Panc1 (cell line): ENCODE measurements around the gene LRMDA.

Experiments
- CTCF ChIP-seq: fragments of 450-650 bp; IDR thresholded peaks from 2 replicates; pipeline ENCODE4 v1.5.1; 2017; ENCODE audit warnings: mild to moderate bottlenecking
- POLR2AphosphoS5 ChIP-seq: IDR thresholded peaks from 2 replicates; pipeline ENCODE4 v1.6.1; 2012; ENCODE audit warnings: mild to moderate bottlenecking, low read depth, low read length, moderate library complexity
- REST ChIP-seq, 2 experiments: IDR thresholded peaks; 2 replicates each; pipeline ENCODE4 v1.6.1; 2011 to 2012; ENCODE audit warnings: low read depth in 2 of 2, control low read depth in 1 of 2, low read length in 1 of 2, mild to moderate bottlenecking in 1 of 2, moderate library complexity in 1 of 2; ENCODE audit not compliant: insufficient read depth in 1 of 2
- SIN3A ChIP-seq: IDR thresholded peaks from 2 replicates; pipeline ENCODE4 v1.6.1; 2012; ENCODE audit warnings: low read depth, mild to moderate bottlenecking, low read length, moderate library complexity, borderline replicate concordance; ENCODE audit not compliant: insufficient read depth
- TCF7L2 ChIP-seq: IDR thresholded peaks from 2 replicates; pipeline ENCODE4 v1.6.1; 2011; ENCODE audit warnings: mild to moderate bottlenecking, low read depth, low read length, inconsistent platforms

GRCh38 chr10:75825235-75825634, 393.8 kb downstream of the LRMDA start:
- TF ChIP-seq CTCF = no peak
- TF ChIP-seq POLR2AphosphoS5 = no peak
- no peak for TF ChIP-seq SIN3A
- no peak for TF ChIP-seq REST (IDR thresholded peaks at IDR 0.05; ENCODE audit: insufficient read depth in 1 of 2, low read depth in 2 of 2, low read length in 1 of 2)
- no peak for TF ChIP-seq TCF7L2
